Measurements from ENCODE around the gene SEH1L.

DNA sequence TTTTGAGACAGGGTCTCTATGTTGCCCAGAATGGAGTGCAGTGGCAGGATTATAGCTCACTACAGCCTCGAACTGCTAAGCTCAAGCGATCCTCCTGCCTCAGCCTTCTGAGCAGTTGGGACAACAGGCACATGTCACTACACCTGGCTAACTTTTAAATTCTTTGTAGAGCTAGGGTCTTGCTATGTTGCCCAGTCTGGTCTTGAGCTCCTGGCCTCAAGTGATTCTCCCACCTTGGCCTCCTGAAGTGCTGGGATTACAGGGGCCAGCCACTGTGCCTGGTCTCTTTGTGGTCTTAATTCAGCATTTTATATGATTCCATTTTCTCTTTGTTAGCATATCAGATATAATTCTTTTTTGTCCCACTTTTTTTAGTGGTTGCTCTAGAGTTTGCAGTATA lies 77.4 kb downstream of the SEH1L start:
- TF ChIP-seq POLR2A (IDR thresholded peaks at IDR 0.05) = no peak
- TF ChIP-seq, protein P1, sequence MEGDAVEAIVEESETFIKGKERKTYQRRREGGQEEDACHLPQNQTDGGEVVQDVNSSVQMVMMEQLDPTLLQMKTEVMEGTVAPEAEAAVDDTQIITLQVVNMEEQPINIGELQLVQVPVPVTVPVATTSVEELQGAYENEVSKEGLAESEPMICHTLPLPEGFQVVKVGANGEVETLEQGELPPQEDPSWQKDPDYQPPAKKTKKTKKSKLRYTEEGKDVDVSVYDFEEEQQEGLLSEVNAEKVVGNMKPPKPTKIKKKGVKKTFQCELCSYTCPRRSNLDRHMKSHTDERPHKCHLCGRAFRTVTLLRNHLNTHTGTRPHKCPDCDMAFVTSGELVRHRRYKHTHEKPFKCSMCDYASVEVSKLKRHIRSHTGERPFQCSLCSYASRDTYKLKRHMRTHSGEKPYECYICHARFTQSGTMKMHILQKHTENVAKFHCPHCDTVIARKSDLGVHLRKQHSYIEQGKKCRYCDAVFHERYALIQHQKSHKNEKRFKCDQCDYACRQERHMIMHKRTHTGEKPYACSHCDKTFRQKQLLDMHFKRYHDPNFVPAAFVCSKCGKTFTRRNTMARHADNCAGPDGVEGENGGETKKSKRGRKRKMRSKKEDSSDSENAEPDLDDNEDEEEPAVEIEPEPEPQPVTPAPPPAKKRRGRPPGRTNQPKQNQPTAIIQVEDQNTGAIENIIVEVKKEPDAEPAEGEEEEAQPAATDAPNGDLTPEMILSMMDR (IDR thresholded peaks at IDR 0.05) = no peak
- no peak for TF ChIP-seq POLR2AphosphoS5 (IDR thresholded peaks at IDR 0.05; ENCODE audit: insufficient read depth in 1 of 2, low read depth in 1 of 2)

Data from vagina (tissue), 2 donors.